CD4-positive, alpha-beta T cell (primary cell): ENCODE results near the gene KCNQ1. TPM values are rescaled to one million over a fixed set of nuclear protein-coding genes. Genes with fewer than 3 reads are reported as not detected.

Experiments
- ATAC-seq: fragments of 200-7000 bp; cut with Tn5 transposase; one replicate; pipeline ENCODE4 v1.10.0; 2022; ENCODE audit warnings: mild to moderate bottlenecking; ENCODE audit not compliant: poor library complexity
- CTCF ChIA-PET: fragments of 350-600 bp; sonication (Branson Sonifier 250); formaldehyde crosslinking; loops from one replicate; lab custom pipeline; 2021; ENCODE audit warnings: antibody characterized with exemption, inconsistent platforms; lab: Charles Lee
- POLR2A ChIA-PET: fragments of 350-600 bp; sonication (Branson Sonifier 250); formaldehyde crosslinking; loops from one replicate; lab custom pipeline; 2021; ENCODE audit warnings: antibody characterized with exemption, inconsistent platforms; lab: Charles Lee
- DNase-seq, 14 experiments: peaks; one replicate each; pipeline ENCODE4 v3.0.0-alpha.2; 2013 to 2020; ENCODE audit warnings: mixed read lengths in 2 of 14
- H3K27ac ChIP-seq, 2 donors: one replicate each; pipeline versions ENCODE4 v1.5.1 to v1.7.0; 2013; ENCODE audit warnings: low read length in 2 of 2, low read depth in 1 of 2, mild to moderate bottlenecking in 1 of 2
- H3K27me3 ChIP-seq, 2 experiments: 1 replicate in 1 of 2; 2 replicates in 1 of 2; pipeline versions ENCODE4 v1.6.1 to v1.7.0; 2013; ENCODE audit warnings: low read length in 2 of 2, control low read depth in 1 of 2, mild to moderate bottlenecking in 1 of 2, moderate library complexity in 1 of 2; ENCODE audit not compliant: insufficient read depth in 2 of 2, control insufficient read depth in 1 of 2
- H3K36me3 ChIP-seq: one replicate; pipeline ENCODE4 v1.6.1; 2013; ENCODE audit warnings: low read length, control low read depth; ENCODE audit not compliant: insufficient read depth
- H3K4me1 ChIP-seq: one replicate; pipeline ENCODE4 v1.6.1; 2013; ENCODE audit warnings: low read length, control low read depth; ENCODE audit not compliant: insufficient read depth
- H3K4me3 ChIP-seq: one replicate; pipeline ENCODE4 v1.5.1; 2013; ENCODE audit warnings: mild to moderate bottlenecking, low read length, moderate library complexity
- H3K9me3 ChIP-seq, 2 experiments: 1 replicate in 1 of 2; 2 replicates in 1 of 2; pipeline versions ENCODE4 v1.6.1 to v1.7.0; 2013; ENCODE audit warnings: low read length in 2 of 2, mild to moderate bottlenecking in 2 of 2, control low read depth in 1 of 2, moderate library complexity in 1 of 2; ENCODE audit not compliant: control insufficient read depth in 1 of 2, insufficient read depth in 1 of 2
- H3K27ac Mint-ChIP-seq: one replicate; pipeline ENCODE4 v1.8.0; 2020; ENCODE audit warnings: mixed read lengths
- H3K27me3 Mint-ChIP-seq: one replicate; pipeline ENCODE4 v1.8.0; 2021; ENCODE audit warnings: mixed read lengths
- H3K36me3 Mint-ChIP-seq: one replicate; pipeline ENCODE4 v1.8.0; 2021; ENCODE audit warnings: low read depth, mixed read lengths
- H3K4me1 Mint-ChIP-seq: one replicate; pipeline ENCODE4 v1.8.0; 2021; ENCODE audit warnings: low read depth, mixed read lengths
- H3K4me3 Mint-ChIP-seq: one replicate; pipeline ENCODE4 v1.8.0; 2020; ENCODE audit warnings: mild to moderate bottlenecking, mixed read lengths
- H3K9me3 Mint-ChIP-seq: one replicate; pipeline ENCODE4 v1.8.0; 2020; ENCODE audit warnings: mixed read lengths
- CTCF ChIP-seq: fragments of 200-600 bp; IDR thresholded peaks from one replicate; pipeline ENCODE4 v1.8.0; 2022; ENCODE audit warnings: antibody characterized with exemption, mild to moderate bottlenecking
- intact Hi-C, 2 experiments: fragments of 100-400 bp; cut with DNase I in 1 of 2; cut with micrococcal nuclease in 1 of 2; formaldehyde crosslinking; loops; one replicate each; pipeline versions ENCODE4 v1.15.1 to v1.9.0; 2023 to 2025; cut with DNase I, micrococcal nuclease
- total RNA-seq, 174 experiments: library from RNA in 2 of 174; stranded (reverse) in 2 of 174; gene quantifications; one replicate each; pipeline ENCODE4 v1.2.3 and lab custom pipeline; 2021 to 2026

KCNQ1 gene
- total RNA-seq, 2 experiments from 2014 or later = 31.3 to 33.1 TPM

GRCh38 chr11:2587976-2588748 lies 143.4 kb downstream of the KCNQ1 start:
- CTCF ChIA-PET = no interaction called here
- intact Hi-C loops = no loop called here
- H3K27me3 ChIP-seq = no peaks in the 10 kb centered on the region

GRCh38 chr11:2588809-2589537 lies 144.2 kb downstream of the KCNQ1 start:
- Histone ChIP-seq H3K36me3 (peaks cover 30% of the 10 kb centered on the region), H3K27ac (no peak overlapping the region), H3K4me3 (no peak overlapping the region), H3K9me3 (peaks cover 0 to 21% of the 10 kb centered on the region in 2 experiments), H3K27me3 (no peaks in the 10 kb centered on the region), H3K4me1 (no peaks in the 10 kb centered on the region)
- Mint-ChIP-seq H3K36me3 (peaks cover 59% of the 10 kb centered on the region), H3K27me3 (no peaks in the 10 kb centered on the region), H3K4me3 (no peak overlapping the region), H3K4me1 (no peaks in the 10 kb centered on the region), H3K9me3 (no peaks in the 10 kb centered on the region), H3K27ac (no peak overlapping the region)
- ATAC-seq = no peak
- POLR2A ChIA-PET = no interaction called here
- DNase-seq = peak in 1 of 14 experiments; percentile 16
- no peak for TF ChIP-seq CTCF
- intact Hi-C loops = no loop called here
- CTCF ChIA-PET = no interaction called here

More at GRCh38 chr11:2587976-2588748, 143.4 kb downstream of the KCNQ1 start:
- Mint-ChIP-seq H3K4me1 (no peaks in the 10 kb centered on the region), H3K4me3 (no peak overlapping the region), H3K27me3 (no peaks in the 10 kb centered on the region), H3K27ac (no peak overlapping the region), H3K36me3 (peaks cover 51% of the 10 kb centered on the region), H3K9me3 (no peaks in the 10 kb centered on the region)
- no peak for TF ChIP-seq CTCF
- no peak for ATAC-seq
- Histone ChIP-seq H3K4me3 (no peak overlapping the region), H3K4me1 (no peaks in the 10 kb centered on the region), H3K27ac (no peak overlapping the region), H3K9me3 (peaks cover 0 to 16% of the 10 kb centered on the region in 2 experiments), H3K36me3 (peaks cover 30% of the 10 kb centered on the region)
- DNase-seq = no peak
- POLR2A ChIA-PET = no interaction called here

GRCh38 chr11:2589538-2589934 lies 144.7 kb downstream of the KCNQ1 start:
- no peaks in the 10 kb centered on the region for H3K4me1 Mint-ChIP-seq
- peaks cover 65% of the 10 kb centered on the region for H3K36me3 Mint-ChIP-seq
- ChIA-PET CTCF (no interaction called here), POLR2A (no interaction called here)
- Histone ChIP-seq H3K36me3 (peaks cover 30% of the 10 kb centered on the region), H3K4me3 (no peak overlapping the region), H3K9me3 (peaks cover 0 to 21% of the 10 kb centered on the region in 2 experiments), H3K27ac (no peak overlapping the region), H3K4me1 (no peaks in the 10 kb centered on the region), H3K27me3 (no peaks in the 10 kb centered on the region)
- no peak for TF ChIP-seq CTCF
- no peaks in the 10 kb centered on the region for H3K9me3 Mint-ChIP-seq
- DNase-seq (peak in 1 of 14 experiments; percentile 20), ATAC-seq (no peak)
- H3K4me3 Mint-ChIP-seq = no peak overlapping the region
- intact Hi-C loops = no loop called here
- H3K27me3 Mint-ChIP-seq = no peaks in the 10 kb centered on the region
- H3K27ac Mint-ChIP-seq = no peak overlapping the region
